Right renal cortex interstitium (tissue), 3 donors: ENCODE data around the gene SH3PXD2A. TPM values are rescaled to one million over a fixed set of nuclear protein-coding genes. Genes with fewer than 3 reads are reported as not detected.
"Not testable (repeated sequence)": the region's sequence is repeated elsewhere in the genome, so short reads cannot be mapped to it uniquely, and the experiment has no call there.

Experiments
- DNase-seq, 3 donors: peaks; one replicate each; pipeline ENCODE4 v3.0.0-alpha.2; 2013; ENCODE audit warnings: low read depth in 3 of 3, low spot score in 2 of 3
- polyA plus RNA-seq, 3 donors: library from polyadenylated mRNA; unstranded; fragments of 120-200 nt; gene quantifications; one replicate each; pipeline ENCODE4 v1.2.1, GENCODE V29; 2013; ENCODE audit not compliant: insufficient read length in 3 of 3

Gene SH3PXD2A
- polyA plus RNA-seq, 3 donors = 25.6 to 28.5 (median 27.1) TPM

DNA sequence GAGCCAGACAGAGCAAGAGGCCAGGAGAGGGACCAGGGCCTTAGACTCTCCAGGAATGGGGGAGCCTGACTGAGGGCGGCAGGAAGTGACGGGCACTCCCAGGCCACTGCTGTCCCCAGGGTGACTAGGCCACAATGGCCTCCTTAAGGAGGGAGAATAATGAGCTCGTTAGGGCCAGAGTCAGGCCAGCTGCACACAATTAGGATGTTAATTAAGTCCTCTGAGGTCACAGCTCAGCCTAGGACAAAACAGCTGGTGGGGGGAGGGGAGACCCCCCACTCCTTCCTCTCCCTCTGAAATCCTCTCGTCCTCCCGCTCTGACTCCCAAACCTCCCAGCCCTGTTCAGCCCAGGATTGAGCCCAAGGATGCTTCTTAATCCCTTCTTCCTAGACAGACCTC is 218.9 kb downstream of the SH3PXD2A start:
- DNase-seq = peak in 1 of 3 donors; percentile 21

DNA sequence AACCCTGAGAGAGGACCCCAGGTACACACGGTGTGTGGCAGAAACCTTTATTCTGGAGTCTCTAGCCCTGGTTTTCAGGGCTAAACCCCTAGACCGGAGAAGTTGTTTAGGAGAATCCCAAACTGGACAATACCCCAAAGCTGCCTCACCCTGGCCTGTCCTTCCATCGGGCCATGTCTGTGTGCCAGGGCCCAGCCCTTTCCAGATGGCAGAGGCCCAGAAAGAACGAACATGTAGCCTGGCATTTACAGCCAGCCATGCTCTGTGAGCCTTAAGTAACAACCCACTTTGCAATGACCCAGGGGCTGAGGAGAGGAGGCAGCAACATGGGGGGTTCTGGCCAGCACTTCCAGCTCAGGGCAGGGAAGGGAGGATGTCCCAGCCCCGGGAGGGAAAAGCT is 219.8 kb downstream of the SH3PXD2A start:
- no peak for DNase-seq

DNA sequence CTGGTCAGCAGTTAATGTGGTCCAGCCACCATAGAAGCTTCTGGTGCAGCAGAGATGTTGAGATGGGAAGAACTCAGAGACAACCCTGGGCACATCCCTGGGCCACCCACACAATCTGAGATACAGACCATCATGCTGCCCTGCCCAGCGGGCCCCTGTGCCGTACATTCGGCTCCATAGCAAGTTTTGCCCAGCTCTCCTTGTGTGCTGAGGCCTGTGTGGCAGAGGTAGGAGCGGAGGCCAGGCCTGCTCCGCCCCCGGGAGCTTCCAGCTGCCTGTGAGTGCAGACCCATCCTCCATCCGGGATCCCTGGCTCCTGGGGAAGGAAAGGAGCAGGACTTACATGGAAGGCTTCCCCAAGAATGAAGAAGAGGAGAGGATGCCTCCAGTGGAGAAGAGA is 221.5 kb downstream of the SH3PXD2A start:
- no peak for DNase-seq

DNA sequence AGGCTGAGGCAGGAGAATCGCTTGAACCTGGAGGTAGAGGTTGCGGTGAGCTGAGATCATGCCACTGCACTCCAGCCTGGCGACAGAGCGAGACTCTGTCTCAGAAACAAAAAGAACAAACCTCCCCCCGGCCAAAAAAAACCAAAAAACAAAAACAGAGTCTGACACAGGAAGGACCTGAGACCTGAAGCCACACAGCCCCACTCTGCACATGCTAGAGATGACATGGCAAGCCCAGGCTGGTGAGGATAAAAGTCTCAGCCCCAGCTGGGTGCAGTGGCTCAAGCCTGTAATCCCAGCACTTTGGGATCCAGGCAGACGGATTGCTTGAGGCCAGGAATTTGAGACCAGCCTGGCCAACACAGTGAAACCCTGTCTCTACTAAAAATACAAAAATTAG is 222.5 kb downstream of the SH3PXD2A start:
- DNase-seq = not testable (repeated sequence)

DNA sequence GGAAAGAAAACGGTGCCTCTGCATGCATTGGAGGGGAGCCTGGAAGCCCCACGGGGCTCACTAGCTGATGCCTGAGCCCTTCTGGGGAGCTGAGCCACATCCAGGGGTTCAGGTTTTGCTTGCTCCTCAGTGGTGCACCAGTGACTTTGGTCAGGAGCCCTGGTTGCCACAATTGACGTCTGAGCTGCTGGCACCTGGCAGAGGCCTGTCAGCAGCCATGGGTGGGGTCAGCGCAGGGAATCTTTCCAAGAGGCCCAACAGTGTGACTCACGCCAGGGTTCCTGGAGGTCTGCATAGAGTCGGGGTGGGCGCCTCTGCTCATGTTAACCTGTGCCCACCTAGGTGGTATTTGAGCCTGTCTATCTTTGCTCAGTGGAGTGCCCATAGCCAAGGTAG is 223.1 kb downstream of the SH3PXD2A start:
- DNase-seq = no peak

DNA sequence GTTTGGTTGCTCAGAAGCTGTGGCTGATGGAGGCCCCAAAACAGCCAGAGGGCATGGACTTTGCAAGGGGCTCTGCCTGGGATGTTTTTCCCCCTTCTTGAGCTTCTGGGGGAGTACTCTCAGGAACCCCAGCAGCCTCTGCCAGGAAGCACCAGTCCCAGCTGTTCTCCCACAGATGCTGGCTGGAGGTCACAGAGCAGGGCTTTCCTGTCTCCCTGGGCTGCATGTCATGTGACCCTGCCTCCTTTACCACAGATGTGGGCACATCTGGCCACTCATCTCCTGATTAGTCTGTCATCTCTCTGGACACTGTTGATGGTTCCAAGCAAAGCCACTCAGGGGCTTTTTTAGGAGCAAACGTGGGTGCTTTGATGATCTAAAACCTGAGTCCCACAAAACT is 225.2 kb downstream of the SH3PXD2A start:
- DNase-seq = no peak

DNA sequence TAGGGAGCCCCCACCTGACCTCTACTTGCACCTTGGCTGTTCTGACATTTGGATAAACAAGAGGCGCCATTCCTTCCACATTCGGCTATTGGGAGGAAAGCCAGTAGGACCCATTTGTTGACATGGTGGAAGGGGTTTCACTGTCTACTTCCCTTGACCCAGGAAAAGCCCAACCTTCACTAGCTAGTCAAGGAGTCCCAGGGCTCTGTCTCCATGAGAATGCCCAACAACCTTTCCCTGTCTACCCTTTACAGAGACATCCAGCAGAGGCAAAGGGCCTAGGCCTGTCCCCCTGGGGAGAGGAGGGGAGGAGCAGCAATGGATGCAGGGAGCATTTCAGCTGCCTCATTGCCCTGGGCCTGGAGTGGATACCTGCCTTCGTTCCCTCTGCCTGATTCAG is 225.8 kb downstream of the SH3PXD2A start:
- DNase-seq = no peak

DNA sequence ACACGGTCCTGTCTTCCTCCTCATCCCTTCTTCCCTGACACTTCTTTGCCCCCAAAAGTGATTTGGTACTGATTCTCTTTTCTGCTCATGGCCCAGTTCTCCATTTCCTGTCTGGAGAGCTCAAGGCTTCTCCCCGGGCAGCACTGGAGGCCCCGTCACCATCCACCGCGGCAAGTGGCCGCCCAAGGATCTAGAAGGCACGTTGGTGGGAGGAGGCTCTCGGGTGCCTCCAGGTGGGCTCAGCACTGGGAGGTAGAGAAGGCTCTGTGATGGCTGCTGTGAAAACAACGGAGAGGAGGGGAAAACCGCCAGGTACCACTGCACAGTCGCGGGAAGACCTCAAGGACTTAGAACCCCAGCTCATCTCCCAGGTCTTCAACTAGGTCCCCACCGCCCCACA is 227.5 kb downstream of the SH3PXD2A start:
- no peak for DNase-seq

DNA sequence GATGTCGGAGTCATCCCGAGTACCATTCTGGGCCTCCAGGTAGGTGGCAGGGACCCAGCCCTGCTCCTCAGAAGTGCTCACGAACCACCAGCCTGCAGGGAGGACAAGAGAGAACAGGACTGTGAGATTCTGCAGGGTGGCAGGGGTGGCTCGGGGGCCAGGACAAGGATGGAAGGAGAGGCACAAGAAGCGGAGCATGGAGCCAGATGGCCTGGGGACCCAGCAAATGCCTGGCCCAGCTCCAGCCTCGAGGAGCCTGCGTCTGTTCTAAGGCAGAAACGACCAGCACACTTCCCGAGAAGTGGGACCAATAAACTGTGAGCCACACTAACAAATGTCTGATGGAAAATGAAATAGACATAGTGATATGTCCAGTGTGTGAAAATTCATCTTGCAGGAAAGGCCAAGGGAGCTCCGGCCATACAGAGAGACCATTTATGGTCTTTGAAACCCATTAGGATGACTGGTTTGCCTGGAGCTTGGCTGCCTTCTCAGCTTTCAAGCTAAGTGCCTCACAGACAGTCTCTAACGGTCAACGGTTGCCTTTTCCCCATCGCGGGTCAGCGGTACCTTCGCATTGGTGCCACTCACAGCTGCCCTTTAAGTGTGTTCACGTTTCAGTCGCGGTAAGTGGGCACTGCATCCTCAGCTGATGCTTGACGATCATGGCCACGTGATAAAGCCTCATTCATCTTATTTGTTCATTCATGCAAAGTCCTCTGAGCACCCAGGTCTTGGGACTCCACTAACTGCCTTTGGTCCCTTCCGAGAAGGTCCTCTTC is 228.1 kb downstream of the SH3PXD2A start:
- no peak for DNase-seq

DNA sequence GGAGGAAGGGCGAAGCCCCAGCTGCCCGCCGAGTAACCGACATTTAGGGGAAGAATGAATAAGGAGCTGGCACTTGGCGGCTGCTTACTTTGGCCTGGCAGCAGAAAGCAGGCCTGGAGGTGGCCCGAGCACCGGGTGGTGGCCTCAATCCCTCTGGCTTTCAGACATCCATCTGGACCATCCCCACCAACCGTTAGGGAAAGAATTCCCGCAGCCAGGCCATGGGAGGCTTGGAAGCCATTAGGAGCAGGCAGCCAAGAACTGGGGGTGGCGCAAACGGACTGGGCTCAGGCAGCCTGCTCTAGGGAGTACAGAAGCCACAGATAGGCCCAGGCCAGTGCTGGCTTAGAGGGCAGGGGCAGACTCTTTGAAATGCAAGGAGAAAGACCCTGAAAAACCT is 229.2 kb downstream of the SH3PXD2A start:
- DNase-seq = no peak

DNA sequence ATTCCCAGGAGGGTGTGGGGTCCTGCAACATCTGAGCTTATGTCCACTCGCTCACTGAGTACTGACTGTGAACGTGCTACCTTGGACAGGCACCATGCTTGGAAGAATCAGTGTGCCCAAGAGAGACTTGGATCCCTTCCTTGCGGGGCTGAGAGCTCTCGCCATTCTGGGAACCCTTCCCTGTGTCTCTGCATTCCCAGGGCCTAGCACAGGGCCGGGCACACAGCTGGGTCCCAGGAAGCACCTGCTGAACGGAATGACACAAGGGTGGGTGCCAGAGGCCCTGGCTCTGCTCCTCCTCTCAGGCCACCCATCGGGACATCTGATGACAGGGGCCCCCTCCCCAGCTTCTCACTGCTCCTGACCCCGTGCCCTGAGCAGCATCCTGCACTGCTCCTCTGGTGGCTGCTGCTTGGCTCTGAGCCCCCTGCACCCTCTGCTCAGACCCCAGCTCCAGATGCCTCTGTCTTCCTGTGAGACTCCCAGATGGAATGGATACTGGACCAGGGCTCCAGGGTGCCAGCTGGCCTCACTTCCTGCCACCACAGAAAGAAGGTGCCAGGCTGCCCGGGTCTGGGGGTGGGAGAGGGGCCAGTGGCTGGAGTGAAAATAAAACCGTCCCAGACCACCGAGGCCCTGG is 232.3 kb downstream of the SH3PXD2A start:
- DNase-seq = no peak

DNA sequence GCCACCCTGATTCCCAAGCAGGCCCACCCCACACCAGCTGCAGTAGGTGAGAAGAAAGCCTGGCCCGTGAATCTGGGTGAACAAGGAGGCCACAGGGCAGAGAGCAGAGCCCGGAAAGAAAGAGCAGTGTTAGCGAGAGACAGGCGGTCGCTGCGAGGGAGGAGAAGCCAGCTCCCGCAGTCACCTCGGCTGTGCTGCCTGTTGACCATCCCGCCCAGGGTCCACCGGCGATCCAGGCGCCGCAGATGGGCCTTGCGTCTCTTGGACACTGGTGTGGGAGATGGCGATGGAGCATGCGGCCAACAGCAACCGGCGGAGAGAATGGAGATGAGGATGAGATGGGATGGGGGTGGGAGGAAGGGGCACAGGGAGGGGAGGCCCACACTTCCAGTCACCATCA is 233.1 kb downstream of the SH3PXD2A start:
- DNase-seq = no peak

DNA sequence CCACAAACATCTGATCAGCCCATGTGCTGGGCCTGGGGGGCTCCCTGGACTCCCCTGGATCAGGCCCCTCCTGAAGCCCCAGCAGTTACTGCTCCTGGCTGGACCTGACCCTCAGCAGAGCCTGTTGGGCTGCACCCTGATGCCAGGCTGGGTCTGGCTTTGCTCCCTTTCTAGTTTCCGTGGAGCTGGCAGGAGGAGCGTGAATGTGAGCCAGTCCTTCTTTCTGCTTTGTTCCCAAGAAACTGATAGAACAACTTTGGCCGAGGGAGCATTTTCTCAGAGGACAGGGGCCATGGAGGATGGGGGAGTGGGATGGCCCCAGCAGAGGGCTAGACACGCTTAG is 233.6 kb downstream of the SH3PXD2A start:
- no peak for DNase-seq

DNA sequence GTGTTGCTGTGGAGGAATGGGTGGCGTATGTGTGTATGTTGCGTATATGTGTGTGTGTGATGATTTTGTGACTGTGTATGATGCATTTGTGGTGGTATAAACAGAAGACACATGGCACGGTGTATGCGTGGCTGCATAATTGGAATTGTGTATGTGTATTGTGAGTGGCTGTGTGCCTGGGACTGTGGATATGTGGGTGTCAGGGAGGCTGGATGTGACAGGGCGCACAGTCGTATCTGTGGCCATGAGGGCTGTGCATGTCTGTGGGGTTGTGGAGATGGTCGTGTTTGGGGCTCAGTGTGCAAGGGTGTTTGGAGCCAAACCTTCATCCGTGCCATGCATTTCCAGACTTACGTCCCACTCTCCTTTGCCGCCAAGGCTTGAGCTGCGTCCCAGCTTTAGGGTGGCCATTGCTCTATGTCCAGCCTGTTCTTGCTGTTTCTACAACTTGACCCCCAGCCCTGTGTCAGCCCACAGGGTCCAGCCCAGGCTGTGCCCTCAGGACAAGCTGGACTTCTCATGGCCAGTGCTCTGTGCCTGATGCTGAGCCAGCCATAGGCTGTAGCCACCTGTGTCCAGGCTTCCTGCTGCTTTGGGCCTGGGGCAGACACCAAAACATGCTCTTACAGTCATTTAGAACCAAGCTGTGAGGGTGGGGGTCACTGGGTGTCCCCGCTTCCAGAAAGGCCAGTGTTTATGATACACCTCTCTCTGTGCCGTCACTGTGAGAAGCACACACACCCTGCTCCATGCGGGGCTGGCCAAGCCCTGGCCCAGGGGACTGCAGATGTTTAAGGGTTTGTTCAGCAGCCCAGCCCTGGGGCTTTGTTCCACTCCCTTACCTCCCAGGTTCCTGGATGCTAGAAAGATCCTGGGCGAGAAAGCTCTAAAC is 234.2 kb downstream of the SH3PXD2A start:
- no peak for DNase-seq

DNA sequence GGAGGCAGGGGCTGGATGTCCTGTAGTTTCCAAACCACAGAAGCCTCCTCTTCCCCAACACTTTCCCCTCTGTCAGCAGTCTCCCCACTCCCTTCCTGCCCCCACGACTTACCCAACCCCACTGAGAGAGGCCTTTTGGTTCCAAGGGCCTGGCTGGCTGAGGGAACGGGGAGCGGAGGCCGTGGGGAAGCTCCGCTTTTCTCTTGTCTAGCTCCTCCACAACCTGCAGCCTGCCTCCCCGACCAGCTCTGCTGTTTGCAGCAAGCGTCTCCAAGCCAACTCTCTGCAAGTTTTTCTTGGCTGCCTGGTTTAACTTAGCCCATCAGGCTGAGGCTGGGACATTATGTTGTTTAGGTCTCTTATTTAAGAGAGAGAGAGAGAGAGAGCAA is 235.0 kb downstream of the SH3PXD2A start:
- no peak for DNase-seq

DNA sequence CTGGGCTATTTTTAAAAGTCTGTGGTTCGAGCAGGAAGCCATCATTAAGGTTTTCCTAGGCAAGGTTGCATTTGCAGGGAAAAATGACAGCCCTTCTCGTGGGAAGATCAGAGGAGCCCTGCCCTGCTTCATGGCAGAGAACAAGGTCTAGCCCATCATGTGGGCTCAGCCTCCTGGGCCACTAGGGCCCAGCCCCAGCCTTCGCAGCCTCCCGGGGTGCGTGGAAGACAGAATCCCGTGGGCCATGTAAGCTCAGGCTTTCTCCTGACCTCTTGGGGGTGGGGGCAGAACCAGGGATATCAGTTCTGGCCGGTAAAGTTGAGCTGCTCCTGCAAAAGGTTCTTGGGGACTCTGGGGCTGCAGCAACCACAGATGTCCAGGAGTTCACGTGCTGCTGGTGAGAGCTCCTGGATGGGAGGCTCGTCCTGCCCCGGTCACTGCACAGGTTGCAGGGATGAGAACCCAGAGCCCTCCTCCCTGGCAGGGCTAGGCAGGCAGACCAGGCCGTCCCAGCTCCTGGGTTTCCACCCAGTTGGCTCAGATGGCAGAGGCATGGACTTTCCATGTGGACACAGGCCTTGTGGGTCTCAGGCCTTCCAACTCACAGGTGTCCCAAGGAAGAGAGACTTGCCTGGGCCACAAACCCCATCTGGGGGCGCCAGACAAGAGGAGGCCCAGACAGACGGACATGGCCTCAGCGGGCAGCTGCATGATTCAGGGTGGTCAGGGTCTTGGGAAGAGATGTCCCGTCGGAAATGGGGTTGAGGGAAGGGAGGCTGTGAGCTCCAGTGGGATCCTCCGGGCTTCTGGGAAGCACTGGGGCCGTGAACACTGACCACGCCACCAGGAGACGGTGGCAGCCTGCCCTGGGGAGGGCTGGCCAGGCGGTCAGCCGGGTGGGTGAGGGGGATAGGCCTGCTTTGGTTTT is 235.7 kb downstream of the SH3PXD2A start:
- no peak for DNase-seq

DNA sequence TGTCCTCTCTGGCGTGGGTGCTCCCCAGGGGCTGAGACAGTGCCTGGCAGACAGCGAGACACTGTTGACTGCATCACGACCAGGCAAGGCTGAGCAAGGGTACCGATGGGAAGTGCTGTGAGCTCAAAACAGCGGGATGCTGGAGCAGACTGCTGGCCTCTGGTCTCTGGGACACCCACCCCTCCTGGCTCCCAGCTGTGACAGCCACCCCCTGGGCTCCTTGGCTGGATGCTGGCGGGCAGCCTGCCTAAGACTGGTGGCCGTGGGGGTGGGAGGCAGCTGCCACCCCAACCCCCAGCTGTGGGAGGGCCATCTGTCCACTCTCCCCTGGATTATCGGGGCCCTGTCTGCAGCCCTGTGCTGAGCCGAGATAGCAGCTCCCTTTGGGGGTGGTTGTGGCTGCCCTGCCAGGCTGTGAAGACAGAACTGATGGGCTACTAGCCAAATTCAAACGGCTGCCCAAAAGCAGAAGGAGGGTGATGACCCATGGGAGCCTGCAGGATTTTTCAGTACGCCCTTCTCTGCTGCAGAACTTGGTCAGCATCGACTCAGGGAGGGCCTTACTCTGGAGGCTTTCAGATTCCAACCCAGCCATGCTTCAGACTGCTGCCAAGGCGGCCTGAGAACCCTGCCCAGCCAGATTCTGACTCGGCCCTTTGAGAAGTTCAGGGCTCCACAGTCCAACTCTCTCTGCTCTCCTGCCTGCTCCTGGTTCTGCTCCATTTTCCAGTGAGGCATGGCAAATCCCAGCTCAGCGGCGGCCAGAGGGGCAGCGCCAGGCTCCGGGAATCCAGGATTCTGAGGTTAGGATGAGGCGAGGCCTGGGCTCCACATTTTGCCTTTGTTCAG is 236.6 kb downstream of the SH3PXD2A start:
- no peak for DNase-seq

DNA sequence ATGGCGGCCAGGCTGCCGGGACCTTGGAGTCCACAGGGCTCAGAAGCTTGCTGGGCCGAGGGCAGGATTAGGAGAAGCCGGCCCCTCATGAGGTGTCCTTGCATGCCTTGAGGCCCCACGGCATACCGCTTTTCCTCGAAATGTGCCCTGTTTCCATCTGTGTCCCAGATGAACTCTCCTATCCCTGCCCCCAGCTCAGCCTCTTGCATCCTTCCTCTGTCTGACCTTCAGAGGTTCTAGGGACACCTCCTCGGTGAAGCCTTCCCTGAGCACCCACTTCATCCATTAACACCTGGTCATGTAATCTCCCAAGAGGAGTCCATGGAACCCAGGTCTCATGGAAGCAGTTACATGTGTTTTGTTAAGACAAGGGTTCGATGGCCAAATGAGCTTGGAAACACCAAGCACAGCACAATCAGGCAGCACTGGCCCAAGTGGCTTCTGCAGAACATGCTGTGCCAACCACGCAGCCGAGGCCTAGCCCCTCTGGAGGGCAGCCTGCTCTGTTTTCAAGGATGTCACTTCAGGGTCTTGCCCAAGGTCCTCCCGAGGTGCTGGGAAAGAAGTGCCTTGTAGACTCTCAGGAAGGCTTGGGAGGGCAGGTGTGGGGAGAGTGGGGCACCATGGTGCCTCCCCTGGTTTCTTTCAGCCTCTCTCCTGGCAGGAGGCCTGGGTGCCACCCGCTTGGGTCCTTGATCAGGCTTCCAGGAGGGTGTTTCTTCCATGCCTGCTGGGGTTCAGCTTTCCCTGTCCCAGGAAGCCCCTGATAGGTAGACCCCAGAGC is 237.6 kb downstream of the SH3PXD2A start:
- DNase-seq = no peak
